HG02938 (cell line): ENCODE results near the gene SEMA5A.

ENCODE experiments used
- ATAC-seq: cut with Tn5 transposase; IDR thresholded peaks from one replicate; pipeline ENCODE4 v1.9.1; 2021; ENCODE audit warnings: mild to moderate bottlenecking, moderate library complexity; ENCODE audit not compliant: unreplicated experiment

Gene SEMA5A

GRCh38 chr5:9545992-9546851 is at the start of gene SEMA5A:
Gene SEMA5A (minus strand): TSS chr5:9546075. CDS start chr5:9379946, 166,129 bp downstream.
- ATAC-seq, result peak; percentile 40

GRCh38 chr5:9594913-9595312 is 49.0 kb upstream of the SEMA5A start:
- ATAC-seq, result no peak

- ATAC-seq, result no peak
These were observed 43.4 kb upstream of the SEMA5A start for GRCh38 chr5:9589049-9589835.

- no peak for ATAC-seq
These were observed 42.4 kb upstream of the SEMA5A start for GRCh38 chr5:9588254-9588653.

- ATAC-seq, result no peak
These were observed 41.3 kb upstream of the SEMA5A start for GRCh38 chr5:9587135-9587534.

- ATAC-seq, result no peak
These were observed 36.5 kb upstream of the SEMA5A start for GRCh38 chr5:9582406-9582805.

- no peak for ATAC-seq
These were observed 27.9 kb upstream of the SEMA5A start for GRCh38 chr5:9573796-9574195.

GRCh38 chr5:9572246-9572645 is 26.4 kb upstream of the SEMA5A start:
- ATAC-seq, result no peak

- no peak for ATAC-seq
These were observed 25.0 kb upstream of the SEMA5A start for GRCh38 chr5:9570876-9571275.

- no peak for ATAC-seq
These were observed 21.2 kb upstream of the SEMA5A start for GRCh38 chr5:9567039-9567438.

GRCh38 chr5:9564752-9565151 is 18.9 kb upstream of the SEMA5A start:
- ATAC-seq, result no peak

GRCh38 chr5:9562141-9562540 is 16.3 kb upstream of the SEMA5A start:
- ATAC-seq, result no peak

- ATAC-seq, result no peak
These were observed 14.1 kb upstream of the SEMA5A start for GRCh38 chr5:9559965-9560364.

GRCh38 chr5:9558319-9558965 is 12.6 kb upstream of the SEMA5A start:
- no peak for ATAC-seq

- no peak for ATAC-seq
These were observed 11.8 kb upstream of the SEMA5A start for GRCh38 chr5:9557696-9558095.

- no peak for ATAC-seq
These were observed 10.1 kb upstream of the SEMA5A start for GRCh38 chr5:9555961-9556360.

GRCh38 chr5:9554122-9554521 is 8.2 kb upstream of the SEMA5A start:
- ATAC-seq, result no peak

GRCh38 chr5:9553561-9553960 is 7.7 kb upstream of the SEMA5A start:
- ATAC-seq, result no peak

GRCh38 chr5:9551567-9552537 is 6.0 kb upstream of the SEMA5A start:
- no peak for ATAC-seq

- ATAC-seq, result no peak
These were observed 4.1 kb upstream of the SEMA5A start for GRCh38 chr5:9549941-9550340.
